Upper lobe of left lung (tissue), 4 donors: ENCODE measurements around the gene PRKCA.

ENCODE experiments used
- EP300 ChIP-seq, 4 donors: sonication (generic); formaldehyde crosslinking; IDR thresholded peaks; one replicate each; pipeline ENCODE4 v1.5.1; 2017; ENCODE audit warnings: antibody characterized with exemption in 4 of 4, control low read depth in 2 of 4
- POLR2A ChIP-seq, 4 donors: fragments of 450-650 bp; IDR thresholded peaks; one replicate each; pipeline ENCODE4 v1.5.1; 2016 to 2017; ENCODE audit warnings: antibody characterized with exemption in 4 of 4, mild to moderate bottlenecking in 2 of 4
- POLR2AphosphoS5 ChIP-seq, 2 donors: sonication (generic); formaldehyde crosslinking; IDR thresholded peaks; one replicate each; pipeline ENCODE4 v1.5.1; 2017; ENCODE audit warnings: antibody characterized with exemption in 2 of 2
- TF ChIP-seq, protein P1 (sequence below), 6 experiments: fragments of 450-650 bp in 4 of 6; fragments of 200-600 bp in 2 of 6; sonication (generic) in 2 of 6; IDR thresholded peaks; one replicate each; pipeline ENCODE4 v1.5.1; 2016 to 2019; ENCODE audit warnings: antibody characterized with exemption in 6 of 6

- TF ChIP-seq, protein P1, sequence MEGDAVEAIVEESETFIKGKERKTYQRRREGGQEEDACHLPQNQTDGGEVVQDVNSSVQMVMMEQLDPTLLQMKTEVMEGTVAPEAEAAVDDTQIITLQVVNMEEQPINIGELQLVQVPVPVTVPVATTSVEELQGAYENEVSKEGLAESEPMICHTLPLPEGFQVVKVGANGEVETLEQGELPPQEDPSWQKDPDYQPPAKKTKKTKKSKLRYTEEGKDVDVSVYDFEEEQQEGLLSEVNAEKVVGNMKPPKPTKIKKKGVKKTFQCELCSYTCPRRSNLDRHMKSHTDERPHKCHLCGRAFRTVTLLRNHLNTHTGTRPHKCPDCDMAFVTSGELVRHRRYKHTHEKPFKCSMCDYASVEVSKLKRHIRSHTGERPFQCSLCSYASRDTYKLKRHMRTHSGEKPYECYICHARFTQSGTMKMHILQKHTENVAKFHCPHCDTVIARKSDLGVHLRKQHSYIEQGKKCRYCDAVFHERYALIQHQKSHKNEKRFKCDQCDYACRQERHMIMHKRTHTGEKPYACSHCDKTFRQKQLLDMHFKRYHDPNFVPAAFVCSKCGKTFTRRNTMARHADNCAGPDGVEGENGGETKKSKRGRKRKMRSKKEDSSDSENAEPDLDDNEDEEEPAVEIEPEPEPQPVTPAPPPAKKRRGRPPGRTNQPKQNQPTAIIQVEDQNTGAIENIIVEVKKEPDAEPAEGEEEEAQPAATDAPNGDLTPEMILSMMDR (IDR thresholded peaks at IDR 0.05) = no peak
- no peak for TF ChIP-seq POLR2A (IDR thresholded peaks at IDR 0.05)
- no peak for TF ChIP-seq EP300 (IDR thresholded peaks at IDR 0.05)
- TF ChIP-seq POLR2AphosphoS5 (IDR thresholded peaks at IDR 0.05) = no peak
Measured at GRCh38 chr17:66466106-66466820, 163.8 kb downstream of the PRKCA start.
